ENCODE data around the gene LACTBL1.
"Not testable (repeated sequence)": the region's sequence is repeated elsewhere in the genome, so short reads cannot be mapped to it uniquely, and the experiment has no call there.

LACTBL1 gene

GRCh38 chr1:22972760-22973159, at the start of gene LACTBL1:
Gene LACTBL1 (minus strand): TSS chr1:22972866. CDS start chr1:22972316, 550 bp downstream.
- DNase-seq (ENCODE audit: low spot score): no peak

- DNase-seq (ENCODE audit: low spot score): no peak
Measured at GRCh38 chr1:23021834-23022233, 49.2 kb upstream of the LACTBL1 start.

- DNase-seq (ENCODE audit: low spot score): no peak
Measured at GRCh38 chr1:23020706-23021405, 48.2 kb upstream of the LACTBL1 start.

- DNase-seq (ENCODE audit: low spot score): peak; percentile 38
Measured at GRCh38 chr1:23019863-23020625, 47.4 kb upstream of the LACTBL1 start.

- peak; percentile 91 for DNase-seq (ENCODE audit: low spot score)
Measured at GRCh38 chr1:23019094-23019862, 46.6 kb upstream of the LACTBL1 start, which contains the start of gene KDM1A. Gene KDM1A (plus strand): TSS chr1:23019468. CDS start chr1:23019597, 129 bp downstream.

GRCh38 chr1:23018661-23019093, 46.0 kb upstream of the LACTBL1 start:
- peak; percentile 16 for DNase-seq (ENCODE audit: low spot score)

GRCh38 chr1:23013657-23014056, 41.0 kb upstream of the LACTBL1 start:
- no peak for DNase-seq (ENCODE audit: low spot score)

- DNase-seq (ENCODE audit: low spot score): not testable (repeated sequence)
Measured at GRCh38 chr1:23010025-23010424, 37.4 kb upstream of the LACTBL1 start.

GRCh38 chr1:23008901-23009300, 36.2 kb upstream of the LACTBL1 start:
- DNase-seq (ENCODE audit: low spot score): no peak

- no peak for DNase-seq (ENCODE audit: low spot score)
Measured at GRCh38 chr1:23007106-23007505, 34.4 kb upstream of the LACTBL1 start.

GRCh38 chr1:23004769-23005168, 32.1 kb upstream of the LACTBL1 start:
- not testable (repeated sequence) for DNase-seq (ENCODE audit: low spot score)

GRCh38 chr1:23004112-23004511, 31.4 kb upstream of the LACTBL1 start:
- DNase-seq (ENCODE audit: low spot score): no peak

GRCh38 chr1:23002218-23002617, 29.6 kb upstream of the LACTBL1 start:
- DNase-seq (ENCODE audit: low spot score): not testable (repeated sequence)

GRCh38 chr1:23000133-23000532, 27.5 kb upstream of the LACTBL1 start:
- not testable (repeated sequence) for DNase-seq (ENCODE audit: low spot score)

GRCh38 chr1:22997528-22997927, 24.9 kb upstream of the LACTBL1 start:
- DNase-seq (ENCODE audit: low spot score): not testable (repeated sequence)

- DNase-seq (ENCODE audit: low spot score): no peak
Measured at GRCh38 chr1:22995774-22996173, 23.1 kb upstream of the LACTBL1 start.

GRCh38 chr1:22993220-22993795, 20.6 kb upstream of the LACTBL1 start:
- DNase-seq (ENCODE audit: low spot score): not testable (repeated sequence)

GRCh38 chr1:22992384-22992783, 19.7 kb upstream of the LACTBL1 start:
- DNase-seq (ENCODE audit: low spot score): not testable (repeated sequence)

- no peak for DNase-seq (ENCODE audit: low spot score)
Measured at GRCh38 chr1:22983944-22984343, 11.3 kb upstream of the LACTBL1 start.

- DNase-seq (ENCODE audit: low spot score): not testable (repeated sequence)
Measured at GRCh38 chr1:22980471-22980790, 7.8 kb upstream of the LACTBL1 start.

- no peak for DNase-seq (ENCODE audit: low spot score)
Measured at GRCh38 chr1:22978299-22978698, 5.6 kb upstream of the LACTBL1 start.

All from hepatic stellate cell (primary cell).